CD14-positive monocyte (primary cell): ENCODE results near the gene LAMA4. TPM values are rescaled to one million over a fixed set of nuclear protein-coding genes. Genes with fewer than 3 reads are reported as not detected.

ENCODE experiments used
- DNase-seq, 3 donors: peaks; one replicate each; pipeline ENCODE4 v3.0.0-alpha.2; 2011 to 2022
- H2AFZ ChIP-seq: 2 replicates; pipeline ENCODE4 v1.6.0; 2012; ENCODE audit warnings: mild to moderate bottlenecking, low read depth, low read length, inconsistent platforms; ENCODE audit not compliant: insufficient read depth, poor library complexity, severe bottlenecking
- H3K27ac ChIP-seq, 2 donors: 1 replicate in 1 of 2; 2 replicates in 1 of 2; pipeline ENCODE4 v1.5.1; 2012 to 2013; ENCODE audit warnings: low read length in 2 of 2, control low read depth in 1 of 2, inconsistent platforms in 1 of 2, low read depth in 1 of 2, mild to moderate bottlenecking in 1 of 2
- H3K27me3 ChIP-seq, 2 donors: one replicate each; pipeline versions ENCODE4 v1.6.0 to v1.6.1; 2011 to 2013; ENCODE audit warnings: low read length in 2 of 2; ENCODE audit not compliant: control insufficient read depth in 2 of 2, insufficient read depth in 2 of 2
- H3K36me3 ChIP-seq, 2 donors: replicated peaks in 1 of 2; 1 replicate in 1 of 2; 2 replicates in 1 of 2; pipeline versions ENCODE4 v1.5.1 to v1.6.1; 2012 to 2013; ENCODE audit warnings: low read length in 2 of 2, control low read depth in 1 of 2, inconsistent platforms in 1 of 2, mild to moderate bottlenecking in 1 of 2; ENCODE audit not compliant: insufficient read depth in 2 of 2, control insufficient read depth in 1 of 2
- H3K4me1 ChIP-seq, 2 donors: 1 replicate in 1 of 2; 2 replicates in 1 of 2; pipeline versions ENCODE4 v1.5.1 to v1.6.1; 2012 to 2013; ENCODE audit warnings: low read length in 2 of 2, control low read depth in 1 of 2, inconsistent platforms in 1 of 2, mild to moderate bottlenecking in 1 of 2, moderate library complexity in 1 of 2; ENCODE audit not compliant: insufficient read depth in 2 of 2, control insufficient read depth in 1 of 2
- H3K4me2 ChIP-seq: replicated peaks from 2 replicates; pipeline ENCODE3; 2012; ENCODE audit warnings: low read length, moderate library complexity, mild to moderate bottlenecking; ENCODE audit not compliant: poor library complexity, severe bottlenecking; ENCODE audit errors: extremely low read depth
- H3K4me3 ChIP-seq, 3 experiments: fragments of 200-600 bp in 1 of 3; sonication (generic) in 1 of 3; replicated peaks in 1 of 3; 1 replicate in 2 of 3; 2 replicates in 1 of 3; pipeline ENCODE4 v1.5.1; 2011 to 2013; ENCODE audit warnings: low read length in 3 of 3, mild to moderate bottlenecking in 3 of 3, control low read depth in 2 of 3, low read depth in 2 of 3, inconsistent platforms in 1 of 3, moderate library complexity in 1 of 3
- H3K79me2 ChIP-seq: 2 replicates; pipeline ENCODE4 v1.6.0; 2012; ENCODE audit warnings: mild to moderate bottlenecking, control low read depth, inconsistent platforms, low read length, moderate library complexity; ENCODE audit not compliant: insufficient read depth
- H3K9ac ChIP-seq: 2 replicates; pipeline ENCODE4 v1.6.0; 2017; ENCODE audit warnings: low read length, mild to moderate bottlenecking; ENCODE audit not compliant: insufficient read depth, poor library complexity, severe bottlenecking
- H3K9me3 ChIP-seq, 2 donors: replicated peaks in 1 of 2; 1 replicate in 1 of 2; 2 replicates in 1 of 2; pipeline versions ENCODE4 v1.5.1 to v1.6.1; 2012 to 2013; ENCODE audit warnings: low read length in 2 of 2, control low read depth in 1 of 2; ENCODE audit not compliant: control insufficient read depth in 1 of 2, insufficient read depth in 1 of 2
- H4K20me1 ChIP-seq: 2 replicates; pipeline ENCODE4 v1.6.0; 2012; ENCODE audit warnings: mild to moderate bottlenecking, low read length, control low read depth, moderate library complexity; ENCODE audit not compliant: insufficient read depth
- H3K27ac Mint-ChIP-seq, 7 donors: one replicate each; pipeline ENCODE4 v1.8.0; 2020; ENCODE audit warnings: mild to moderate bottlenecking in 7 of 7, mixed read lengths in 7 of 7, moderate library complexity in 6 of 7, inconsistent platforms in 2 of 7
- H3K27me3 Mint-ChIP-seq, 3 donors: one replicate each; pipeline ENCODE4 v1.8.0; 2021 to 2022; ENCODE audit warnings: low read depth in 3 of 3, mild to moderate bottlenecking in 3 of 3, mixed read lengths in 3 of 3, moderate library complexity in 3 of 3, inconsistent platforms in 1 of 3
- H3K36me3 Mint-ChIP-seq, 2 donors: one replicate each; pipeline ENCODE4 v1.8.0; 2020; ENCODE audit warnings: mixed read lengths in 2 of 2, inconsistent platforms in 1 of 2, mild to moderate bottlenecking in 1 of 2
- H3K4me1 Mint-ChIP-seq: one replicate; pipeline ENCODE4 v1.8.0; 2020; ENCODE audit warnings: mild to moderate bottlenecking, mixed read lengths
- H3K4me3 Mint-ChIP-seq, 2 donors: one replicate each; pipeline ENCODE4 v1.8.0; 2020; ENCODE audit warnings: mild to moderate bottlenecking in 2 of 2, mixed read lengths in 2 of 2, moderate library complexity in 1 of 2
- H3K9me3 Mint-ChIP-seq, 7 donors: one replicate each; pipeline ENCODE4 v1.8.0; 2020 to 2022; ENCODE audit warnings: mixed read lengths in 7 of 7, mild to moderate bottlenecking in 6 of 7, moderate library complexity in 6 of 7, inconsistent platforms in 2 of 7
- CTCF ChIP-seq: fragments of 200-600 bp; IDR thresholded peaks from one replicate; pipeline ENCODE4 v1.8.0; 2022; ENCODE audit warnings: antibody characterized with exemption, mild to moderate bottlenecking
- WGBS: methylation state at CpG from one replicate; pipeline ENCODE4 v1.1.5; 2013; ENCODE audit warnings: missing lambda C conversion rate; ENCODE audit not compliant: insufficient coverage; 5-methylcytosine and 5-hydroxymethylcytosine counted together
- intact Hi-C, 2 donors: fragments of 100-400 bp; cut with micrococcal nuclease; formaldehyde crosslinking; loops; one replicate each; pipeline versions ENCODE4 v1.15.0 to v1.15.1; 2023
- polyA plus RNA-seq, 3 donors: library from polyadenylated mRNA; depleted of rRNA in 1 of 3; unstranded in 2 of 3; stranded (reverse) in 1 of 3; fragments of 300-500 nt in 2 of 3; fragments of >200 nt in 1 of 3; fragmentation: Illumina TruSeq in 2 of 3; gene quantifications; 1 replicate in 2 of 3; 2 replicates in 1 of 3; pipeline ENCODE4 v1.2.3, GENCODE V29; 2012 to 2021

The LAMA4 gene
- polyA plus RNA-seq, 3 donors: not detected

GRCh38 chr6:112216662-112217551 is 37.5 kb downstream of the LAMA4 start:
- Histone ChIP-seq H3K27ac (no peak overlapping the region), H3K27me3 (no peaks in the 10 kb centered on the region), H3K4me2 (no peak overlapping the region), H3K4me3 (no peak overlapping the region), H3K9me3 (no peaks in the 10 kb centered on the region), H3K4me1 (no peaks in the 10 kb centered on the region), H4K20me1 (no peaks in the 10 kb centered on the region), H3K9ac (no peak overlapping the region), H3K36me3 (no peaks in the 10 kb centered on the region), H3K79me2 (no peaks in the 10 kb centered on the region), H2AFZ (no peak overlapping the region)
- H3K4me1 Mint-ChIP-seq: no peaks in the 10 kb centered on the region
- peak in 1 of 3 donors; percentile 4 for DNase-seq
- WGBS: 91% methylated on average over 1 of the region's 6 CpGs
- intact Hi-C loops: no loop called here
- no peak for TF ChIP-seq CTCF
- peaks cover 0 to 2% (median 0%) of the 10 kb centered on the region in 3 donors for H3K27me3 Mint-ChIP-seq
- H3K4me3 Mint-ChIP-seq: no peak overlapping the region
- no peak overlapping the region for H3K27ac Mint-ChIP-seq
- no peaks in the 10 kb centered on the region for H3K9me3 Mint-ChIP-seq
- H3K36me3 Mint-ChIP-seq: no peaks in the 10 kb centered on the region

GRCh38 chr6:112215488-112216284 is 38.7 kb downstream of the LAMA4 start:
- no peak overlapping the region for H3K4me3 ChIP-seq
- H3K4me3 Mint-ChIP-seq: no peak overlapping the region
- no peaks in the 10 kb centered on the region for H3K27me3 ChIP-seq
- no peak overlapping the region for H3K9ac ChIP-seq
- H3K9me3 Mint-ChIP-seq: no peaks in the 10 kb centered on the region
- H3K4me1 Mint-ChIP-seq: no peaks in the 10 kb centered on the region
- H3K4me1 ChIP-seq: no peaks in the 10 kb centered on the region
- H3K27me3 Mint-ChIP-seq: peaks cover 0 to 2% (median 1%) of the 10 kb centered on the region in 3 donors
- WGBS: 100% methylated on average over 1 of the region's 7 CpGs
- no peaks in the 10 kb centered on the region for H3K36me3 ChIP-seq
- no peaks in the 10 kb centered on the region for H3K9me3 ChIP-seq
- no peaks in the 10 kb centered on the region for H4K20me1 ChIP-seq
- no peak for TF ChIP-seq CTCF
- no peaks in the 10 kb centered on the region for H3K36me3 Mint-ChIP-seq
- intact Hi-C loops: no loop called here
- no peak overlapping the region for H3K4me2 ChIP-seq
- H3K27ac ChIP-seq: no peak overlapping the region
- H3K27ac Mint-ChIP-seq: no peak overlapping the region
- no peak overlapping the region for H2AFZ ChIP-seq
- DNase-seq: no peak
- H3K79me2 ChIP-seq: no peaks in the 10 kb centered on the region
